ENCODE results near the gene APOLD1.
"Not testable (repeated sequence)": the region's sequence is repeated elsewhere in the genome, so short reads cannot be mapped to it uniquely, and the experiment has no call there.

The APOLD1 gene

DNA sequence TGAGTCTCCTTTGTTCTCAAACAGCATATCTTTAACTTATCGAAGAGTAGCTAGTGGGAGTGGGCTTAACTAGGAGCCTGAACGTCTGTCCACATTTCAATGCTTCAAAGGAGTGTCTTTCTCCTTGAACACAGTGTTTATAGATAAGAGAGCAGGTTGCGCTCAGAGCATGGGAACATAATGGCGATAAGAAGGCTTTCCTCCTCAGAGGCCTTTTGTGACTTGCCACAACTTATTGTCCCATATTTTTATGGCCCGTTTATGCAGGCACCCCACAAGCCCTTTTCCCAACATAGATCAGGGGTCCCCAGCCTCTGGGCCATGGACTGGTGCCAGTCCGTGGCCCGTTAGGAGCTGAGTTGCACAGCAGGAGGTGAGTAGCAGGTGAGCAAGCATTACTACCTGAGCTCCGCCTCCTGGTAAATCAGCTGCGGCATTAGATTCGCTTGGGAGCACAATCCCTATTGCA is 25.1 kb downstream of the APOLD1 start:
- no peak for DNase-seq

DNA sequence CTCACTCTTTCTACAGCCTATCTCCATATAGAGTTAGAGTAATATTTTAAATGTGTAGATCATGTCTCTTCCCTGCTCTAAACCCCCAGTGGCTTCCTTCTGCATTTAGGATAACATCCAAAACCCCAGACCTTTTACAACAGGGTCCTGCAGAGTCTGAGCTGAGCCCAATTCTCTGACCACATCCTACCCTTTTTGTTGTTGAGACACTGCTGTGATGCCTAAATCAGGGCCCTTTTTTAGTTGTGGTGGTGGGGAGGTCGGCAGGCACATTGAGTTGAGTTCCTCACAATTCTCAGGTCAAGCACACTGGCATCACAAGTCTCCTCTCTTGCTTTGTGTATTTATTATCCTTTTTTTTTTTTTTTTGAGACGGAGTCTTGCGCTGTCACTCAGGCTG is 25.9 kb downstream of the APOLD1 start:
- no peak for DNase-seq

DNA sequence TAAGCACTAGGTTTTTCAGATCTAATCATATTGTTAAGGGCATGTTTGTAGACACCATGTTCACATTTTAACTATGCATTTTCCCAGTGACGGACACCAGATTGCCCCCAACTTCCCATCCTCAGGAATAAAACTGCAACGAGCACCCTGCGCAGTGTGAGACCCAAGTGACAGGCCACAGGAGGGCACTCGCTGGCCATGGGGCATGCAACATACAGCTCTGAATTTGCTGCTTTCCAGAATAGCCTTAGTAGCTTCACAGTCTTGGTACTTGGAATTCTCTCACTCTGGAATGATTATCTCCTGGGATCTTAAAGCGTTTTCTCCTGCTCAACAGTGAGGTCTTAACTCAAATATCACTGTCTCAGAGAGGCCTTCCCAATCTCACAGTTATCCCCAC is 26.7 kb downstream of the APOLD1 start:
- DNase-seq = no peak

DNA sequence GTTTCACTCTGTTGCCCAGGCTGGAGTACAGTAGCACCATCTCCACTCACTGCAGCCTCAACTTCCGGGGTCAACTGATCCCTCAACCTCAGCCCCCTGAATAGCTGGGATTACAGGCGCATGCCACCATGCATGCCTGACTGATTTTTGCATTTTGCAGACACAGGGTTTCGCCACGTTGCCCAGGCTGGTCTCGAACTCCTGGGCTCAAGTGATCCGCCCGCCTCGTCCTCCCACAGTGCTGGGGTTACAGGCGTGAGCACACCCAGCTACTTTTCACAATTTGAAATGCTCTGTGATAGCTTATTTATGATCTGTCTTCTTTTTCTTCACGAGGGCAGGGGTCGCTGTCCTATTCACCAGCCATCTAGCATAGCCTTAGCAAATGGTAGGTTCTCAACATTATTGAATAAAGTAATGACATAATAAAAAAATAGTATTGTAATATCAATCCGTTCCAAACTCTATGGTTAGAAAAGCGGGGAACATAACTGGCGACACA is 27.2 kb downstream of the APOLD1 start:
- no peak for DNase-seq

DNA sequence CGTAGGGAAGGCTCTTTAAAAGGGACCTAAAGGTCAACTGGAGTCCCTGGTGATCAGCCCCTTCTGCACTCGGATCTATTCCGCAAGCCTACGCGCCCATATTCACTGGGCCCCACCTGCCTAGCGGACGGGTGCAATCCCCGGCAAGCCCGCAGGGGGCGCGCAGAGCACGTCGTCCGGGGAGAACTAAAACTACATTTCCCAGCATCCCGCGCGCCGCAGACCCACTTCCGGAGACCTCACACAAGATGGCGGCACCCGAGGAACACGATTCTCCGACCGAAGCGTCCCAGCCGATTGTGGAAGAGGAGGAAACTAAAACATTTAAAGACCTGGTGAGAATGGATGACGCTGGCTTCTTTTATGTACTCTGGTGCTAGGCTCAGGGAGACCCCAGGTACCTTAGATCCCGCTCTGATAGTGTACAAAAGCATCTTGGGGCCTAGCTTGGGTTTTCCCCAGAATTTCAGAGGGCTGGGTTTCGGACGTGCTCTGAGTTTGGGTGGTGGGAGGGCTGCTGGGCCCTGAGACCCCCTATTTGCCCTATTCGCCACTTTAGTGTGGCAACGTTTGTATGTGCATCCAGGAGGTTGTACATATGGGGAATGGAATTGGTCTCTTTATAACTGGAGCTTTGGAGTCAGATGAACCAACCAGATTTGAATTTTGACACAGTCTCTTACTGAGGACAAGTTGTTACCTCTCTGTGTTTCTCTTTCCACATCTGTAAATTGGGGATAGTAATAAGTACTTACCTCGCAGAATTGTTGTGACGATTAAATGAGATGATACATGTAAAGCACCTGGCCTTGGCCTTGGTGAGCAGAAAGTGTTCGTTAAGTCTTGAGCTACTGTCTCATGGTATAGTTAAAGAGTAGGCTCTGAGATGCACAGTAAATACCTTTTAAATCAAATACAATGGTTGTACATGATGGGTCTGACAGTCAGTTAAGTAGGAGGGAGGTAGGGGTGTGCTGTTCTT is 28.0 kb downstream of the APOLD1 start, which contains the start of gene DDX47:
DDX47 (plus strand) TSS at position 227 of the 982 bp plus-strand sequence; CDS start at position 249, 22 bp downstream.
- DNase-seq = peak; percentile 81 to 87

DNA sequence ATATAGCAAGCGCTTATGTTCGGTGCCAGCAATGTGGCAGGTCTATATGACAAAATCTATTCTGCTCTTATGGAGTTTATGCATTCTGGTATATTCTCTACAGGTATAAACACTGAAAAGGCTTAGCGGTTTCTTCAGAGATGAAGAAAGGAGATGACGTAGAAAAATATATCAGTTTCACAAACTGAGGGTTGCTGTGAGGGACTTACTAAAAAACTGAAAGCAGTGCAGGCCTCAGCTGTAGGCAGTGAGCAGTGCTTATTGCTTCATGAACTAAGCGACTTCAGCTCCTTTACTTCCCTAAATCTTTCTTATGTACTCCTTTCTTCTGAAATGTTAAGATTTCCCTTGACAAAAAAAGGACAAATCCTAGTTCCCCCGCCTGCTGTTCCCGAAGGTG is 32.2 kb downstream of the APOLD1 start:
- peak; percentile 15 to 32 for DNase-seq

DNA sequence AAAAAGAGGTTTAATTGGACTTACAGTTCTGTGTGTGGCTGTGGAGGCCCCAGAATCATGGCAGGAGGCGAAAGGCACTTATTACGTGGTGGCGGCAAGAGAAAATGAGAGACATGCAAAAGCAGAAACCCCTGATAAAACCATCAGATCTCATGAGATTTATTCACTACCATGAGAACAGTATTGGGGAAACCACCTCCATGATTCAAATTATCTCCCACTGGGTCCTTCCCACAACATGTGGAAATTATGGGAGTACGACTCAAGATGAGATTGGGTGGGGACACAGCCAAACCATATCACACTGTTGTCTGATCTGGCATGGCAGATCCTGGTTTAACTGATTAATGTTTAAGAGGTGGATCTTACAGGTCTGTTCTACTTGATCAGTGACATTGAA is 33.2 kb downstream of the APOLD1 start:
- DNase-seq = no peak

DNA sequence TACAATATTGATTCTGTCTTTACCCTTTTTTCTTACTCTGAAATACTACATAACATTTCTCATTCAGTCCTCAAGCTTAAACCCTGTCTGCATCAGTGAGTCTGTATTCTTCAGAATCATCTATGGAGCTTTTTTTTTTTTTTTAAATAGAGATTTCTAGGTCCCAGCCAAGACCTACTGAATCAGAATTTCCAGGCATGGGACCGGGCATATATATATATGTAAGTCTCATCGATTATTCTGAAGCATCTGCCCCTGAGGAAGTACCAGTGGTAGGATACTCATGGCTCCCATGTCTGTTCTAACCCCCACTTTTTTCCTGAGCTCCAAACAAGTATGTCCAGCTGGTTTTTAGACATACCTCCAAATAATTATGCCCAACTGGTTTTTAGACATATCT is 33.8 kb downstream of the APOLD1 start:
- DNase-seq = no peak

DNA sequence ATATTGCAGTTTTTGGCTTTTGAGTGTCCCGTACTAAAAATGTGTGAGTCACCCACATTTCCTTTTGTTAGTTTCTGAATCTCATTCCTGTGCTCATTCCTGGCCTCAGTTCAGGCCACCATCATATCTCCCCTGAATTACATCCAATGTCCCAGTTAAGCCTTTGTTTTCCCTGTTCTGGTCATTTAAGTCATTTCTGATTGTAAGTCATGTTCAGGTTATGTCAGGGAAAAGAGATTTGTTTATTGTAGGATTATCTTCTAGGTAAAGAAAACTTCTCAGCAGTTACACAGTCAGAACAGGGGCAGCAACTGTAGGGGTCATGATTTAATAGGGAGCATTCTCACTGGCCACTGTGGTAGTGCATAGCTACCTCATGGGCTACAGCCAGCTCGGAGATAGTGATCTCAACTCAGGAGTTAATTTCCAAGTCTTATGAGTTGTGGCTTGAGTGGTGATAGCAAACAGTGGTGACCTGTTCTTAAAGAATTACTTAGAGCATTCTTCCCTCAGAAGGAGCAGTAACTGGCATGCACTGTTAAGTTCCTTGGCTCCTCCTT is 34.4 kb downstream of the APOLD1 start:
- DNase-seq = no peak

DNA sequence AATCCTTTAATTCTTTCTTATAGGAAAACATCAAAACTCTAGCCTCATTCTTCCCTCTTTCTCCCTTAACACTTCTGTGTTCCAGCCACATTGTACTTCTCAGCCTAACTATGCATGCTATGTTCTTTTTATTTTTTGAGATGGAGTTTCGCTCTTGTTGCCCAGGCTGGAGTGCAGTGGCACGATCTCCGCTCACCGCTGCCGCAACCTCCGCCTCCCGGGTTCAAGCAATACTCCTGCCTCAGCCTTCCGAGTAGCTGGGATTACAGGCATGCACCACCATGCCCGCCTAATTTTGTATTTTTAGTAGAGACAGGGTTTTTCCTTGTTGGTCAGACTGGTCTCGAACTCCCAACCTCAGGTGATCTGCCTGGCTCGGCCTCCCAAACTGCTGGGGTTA is 34.9 kb downstream of the APOLD1 start:
- DNase-seq = not testable (repeated sequence)

DNA sequence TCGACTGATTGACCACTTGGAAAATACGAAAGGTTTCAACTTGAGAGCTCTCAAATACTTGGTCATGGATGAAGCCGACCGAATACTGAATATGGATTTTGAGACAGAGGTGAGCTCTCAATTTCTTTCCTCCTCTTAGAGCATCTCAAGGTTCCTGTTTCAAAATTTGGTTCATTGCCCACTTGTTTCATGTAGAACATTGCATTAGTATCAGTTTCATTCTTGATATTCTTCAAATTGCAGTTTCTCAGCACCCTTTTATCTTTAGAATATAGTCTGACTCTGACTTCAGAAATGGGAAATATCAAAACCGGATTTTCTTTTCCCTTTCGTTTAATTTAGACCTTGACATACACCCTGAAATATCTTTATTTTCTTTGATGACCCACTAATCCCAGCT is 36.5 kb downstream of the APOLD1 start:
- no peak for DNase-seq

DNA sequence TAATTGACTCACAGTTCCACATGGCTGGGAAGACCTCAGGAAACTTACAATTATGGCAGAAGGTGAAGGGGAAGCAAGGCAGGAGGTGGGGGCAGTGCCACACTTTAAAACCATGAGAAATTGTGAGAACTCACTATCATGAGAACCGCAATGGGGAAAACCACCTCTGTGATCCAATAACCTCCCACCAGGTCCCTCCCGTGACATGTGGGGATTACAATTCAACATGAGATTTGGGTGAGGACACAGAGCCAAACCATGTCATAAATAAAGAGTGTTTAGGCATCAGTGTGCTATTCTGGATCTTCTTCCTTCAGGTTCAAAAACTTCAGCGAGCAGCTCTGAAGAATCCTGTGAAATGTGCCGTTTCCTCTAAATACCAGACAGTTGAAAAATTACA is 37.4 kb downstream of the APOLD1 start:
- DNase-seq = no peak

DNA sequence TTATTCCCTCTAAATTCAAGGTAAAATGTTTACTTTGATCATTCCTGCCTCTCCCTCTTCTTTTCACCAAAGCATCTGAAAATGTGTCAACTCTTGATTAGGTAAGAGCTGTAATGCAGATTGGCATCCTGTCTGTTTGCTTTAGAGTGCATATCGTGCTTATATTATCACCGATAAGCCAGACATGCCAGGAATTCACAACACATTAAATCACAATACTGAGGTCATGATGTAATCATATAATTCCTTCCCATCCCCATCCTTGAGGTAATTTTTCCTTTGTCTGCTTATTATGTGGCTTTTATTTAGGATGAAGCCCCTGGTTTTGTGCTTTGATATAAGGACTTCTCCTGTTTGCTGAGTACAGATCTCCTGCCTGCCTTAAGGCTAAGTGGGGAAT is 37.8 kb downstream of the APOLD1 start:
- DNase-seq = no peak

DNA sequence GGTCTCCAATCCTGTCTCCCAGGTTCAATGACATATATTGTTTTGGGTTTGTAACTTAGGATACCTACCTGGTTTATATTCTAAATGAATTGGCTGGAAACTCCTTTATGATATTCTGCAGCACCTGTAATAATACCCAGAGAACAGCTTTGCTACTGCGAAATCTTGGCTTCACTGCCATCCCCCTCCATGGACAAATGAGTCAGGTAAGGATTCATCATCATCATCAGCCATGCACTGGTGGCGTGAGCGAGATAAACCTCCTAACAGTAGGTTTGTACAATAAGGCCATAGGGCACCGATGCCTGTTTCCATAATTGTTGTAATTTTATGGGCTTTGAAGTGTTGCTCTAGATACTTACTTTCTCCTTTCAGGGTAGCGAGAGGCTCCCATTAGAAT is 38.4 kb downstream of the APOLD1 start:
- no peak for DNase-seq

DNA sequence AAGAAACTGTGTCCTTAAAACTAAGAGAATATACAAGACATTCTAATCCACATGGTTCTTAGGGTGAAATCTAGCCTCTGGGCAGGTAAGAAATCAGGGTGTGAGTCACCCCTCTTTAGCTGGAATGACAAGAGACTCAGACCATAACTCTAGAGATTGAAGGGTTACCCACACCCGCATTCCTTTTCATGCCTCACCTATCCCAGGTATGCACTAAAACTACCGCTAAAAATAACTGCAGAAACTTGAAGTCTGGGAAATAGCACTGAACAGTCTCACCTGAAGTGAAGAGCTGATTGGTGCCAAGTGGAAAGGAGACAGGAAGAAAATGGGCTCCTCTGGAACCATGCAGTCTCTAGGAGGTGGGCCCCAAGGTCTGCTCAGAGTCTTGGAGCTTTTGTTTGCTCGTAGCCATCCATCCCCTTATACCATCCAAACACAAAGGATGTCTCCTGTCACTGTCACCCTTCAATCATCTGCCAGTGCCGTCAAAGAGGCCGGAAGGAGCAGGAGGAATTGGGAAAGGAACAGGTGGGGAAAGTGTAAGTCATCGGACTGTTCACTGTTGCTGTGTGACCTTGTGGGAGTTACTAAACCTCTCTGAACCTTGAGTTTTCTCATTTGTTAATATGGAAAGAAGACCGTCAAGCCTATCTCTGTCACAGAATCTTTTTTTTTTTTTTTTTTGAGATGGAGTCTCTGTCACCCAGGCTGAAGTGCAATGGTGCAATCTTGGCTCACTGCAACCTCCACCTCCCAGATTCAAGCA is 50.1 kb downstream of the APOLD1 start:
- DNase-seq = no peak

DNA sequence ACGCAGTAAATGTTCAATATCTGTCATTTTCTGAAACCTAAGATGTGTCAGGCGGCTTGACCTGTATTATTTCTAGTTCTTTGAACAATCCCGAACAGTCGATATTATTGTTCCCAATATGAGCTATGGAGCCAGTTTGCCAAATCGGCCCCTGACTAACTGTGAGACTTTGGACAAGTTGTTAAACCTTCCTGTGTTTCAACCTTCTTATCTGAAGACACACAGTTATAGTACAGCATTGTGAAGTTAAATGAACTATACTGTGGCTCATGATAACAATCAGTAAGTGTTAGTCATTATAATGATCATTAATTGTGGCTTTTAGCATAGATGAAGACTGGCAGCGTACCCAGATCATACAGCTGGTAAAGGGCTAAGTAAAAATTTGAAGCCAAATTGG is 51.1 kb downstream of the APOLD1 start:
- no peak for DNase-seq

DNA sequence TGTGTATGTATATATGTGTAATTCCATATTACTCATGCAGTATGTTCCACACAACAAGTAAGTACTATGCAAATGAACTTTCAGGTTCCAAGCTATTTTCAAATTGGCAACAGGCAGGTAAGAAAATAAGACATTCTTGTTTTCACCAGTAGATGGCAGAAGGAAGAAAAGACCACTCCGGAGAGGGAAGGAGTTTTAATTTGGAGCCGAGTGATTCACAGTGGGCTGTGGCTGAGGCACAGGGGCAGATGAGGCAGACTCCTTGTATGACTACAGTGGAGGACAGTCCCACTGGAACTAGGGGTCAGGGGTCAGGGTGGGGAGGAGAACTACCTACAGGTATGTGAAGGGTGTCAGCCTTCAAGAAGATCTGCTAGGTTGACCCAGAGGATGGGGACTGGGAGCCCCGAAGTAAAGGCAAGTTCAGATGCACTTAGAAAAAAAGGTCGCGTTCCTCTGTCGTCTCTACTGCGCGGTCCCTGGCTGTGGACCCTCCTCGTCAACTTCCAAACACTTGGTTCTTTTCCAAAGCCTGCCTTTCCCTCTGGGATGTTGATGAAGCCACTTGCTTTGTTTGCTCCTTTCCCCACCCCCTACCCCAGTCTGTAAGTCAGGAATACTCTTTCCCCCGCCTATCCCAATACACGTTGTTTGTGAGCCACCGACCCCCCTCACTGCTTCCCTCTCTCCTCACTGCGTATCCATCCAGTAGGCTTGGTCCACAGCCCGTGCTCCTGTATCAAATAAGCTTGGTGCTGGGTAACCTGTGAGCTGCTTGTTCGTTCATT is 51.8 kb downstream of the APOLD1 start:
- DNase-seq = peak; percentile 18 to 23

DNA sequence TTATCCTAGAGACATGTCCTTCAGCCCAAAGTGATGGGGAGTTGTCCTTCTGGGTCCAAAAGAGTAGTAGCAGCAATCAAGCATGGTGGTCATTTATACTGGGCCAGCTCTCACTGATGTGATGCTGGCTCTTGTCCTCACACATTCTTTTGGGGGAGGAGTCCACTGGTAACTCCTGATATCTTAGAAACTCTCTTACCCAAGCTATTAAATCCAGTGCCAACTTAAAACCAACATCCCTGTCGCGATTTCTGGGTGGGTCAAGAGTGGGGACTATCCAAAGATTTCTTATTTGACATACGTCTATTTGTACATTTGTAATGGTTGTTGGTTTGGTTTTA is 52.3 kb downstream of the APOLD1 start:
- DNase-seq = no peak

DNA sequence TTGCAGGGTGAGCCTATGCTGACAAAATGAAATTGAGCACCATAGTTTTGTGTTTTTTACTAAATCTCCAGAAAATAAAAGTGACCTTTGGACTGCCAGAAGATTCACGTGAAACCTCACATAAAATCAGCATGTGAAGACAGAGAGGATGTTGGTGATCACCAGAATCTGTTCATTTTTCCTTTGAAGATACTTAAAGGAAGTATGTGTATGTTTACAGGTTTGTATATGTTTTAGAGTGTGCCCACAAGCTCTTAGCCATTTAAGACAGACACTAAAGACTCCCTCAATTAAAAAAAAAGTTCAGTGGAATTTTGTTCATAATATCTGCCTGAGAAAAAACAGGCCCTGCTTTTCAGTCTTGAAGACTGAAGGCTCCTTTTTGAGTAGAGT is 53.5 kb downstream of the APOLD1 start:
- DNase-seq = no peak

DNA sequence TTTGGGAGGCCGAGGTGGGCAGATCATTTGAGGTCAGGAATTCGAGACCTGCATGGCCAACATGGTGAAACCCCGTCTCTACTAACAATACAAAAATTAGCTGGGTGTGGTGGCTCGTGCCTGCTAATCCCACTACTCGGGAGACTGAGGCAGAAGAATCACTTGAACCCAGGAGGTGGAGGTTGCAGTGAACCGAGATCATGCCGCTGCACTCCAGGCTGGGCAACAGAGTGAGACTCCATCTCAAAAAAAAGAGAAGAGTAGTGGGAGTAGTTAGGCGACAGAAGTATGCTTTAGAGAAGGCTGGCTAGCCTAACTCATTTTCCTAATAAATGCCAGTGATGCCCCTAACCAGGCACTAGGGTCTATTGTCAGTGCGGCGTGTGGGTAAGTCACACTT is 54.0 kb downstream of the APOLD1 start:
- not testable (repeated sequence) for DNase-seq

DNA sequence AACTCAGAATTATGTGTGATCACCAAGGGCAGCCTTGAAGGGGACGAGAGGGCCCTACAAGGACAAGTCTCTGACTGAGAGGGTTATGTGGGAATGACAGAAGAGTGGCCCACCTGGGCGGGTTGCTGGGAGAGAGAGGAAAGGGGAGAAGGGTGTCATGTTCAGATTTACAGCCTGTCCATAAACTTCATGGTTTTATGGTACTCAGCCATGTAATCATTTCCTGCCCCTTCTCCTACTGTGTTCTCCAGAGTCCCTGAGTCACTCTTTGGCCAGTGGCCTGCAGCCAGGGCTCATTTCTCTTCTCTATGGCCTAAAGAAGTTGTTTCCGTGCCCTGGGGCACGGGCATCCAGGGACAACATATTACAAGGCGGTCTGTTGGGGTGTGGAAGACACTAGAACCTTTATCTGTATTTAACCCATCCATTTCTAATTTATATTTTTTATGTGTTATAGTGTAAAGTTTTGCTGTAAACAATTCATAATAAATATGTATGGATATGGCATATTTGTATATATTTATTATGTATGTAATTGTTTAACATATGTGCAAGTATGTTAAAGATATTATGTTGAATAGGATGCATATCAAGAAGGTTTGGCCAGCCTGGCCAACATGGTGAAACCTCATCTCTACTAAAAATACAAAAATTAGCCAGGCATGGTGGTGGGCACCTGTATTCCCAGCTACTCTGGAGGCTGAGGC is 54.6 kb downstream of the APOLD1 start:
- no peak for DNase-seq

DNA sequence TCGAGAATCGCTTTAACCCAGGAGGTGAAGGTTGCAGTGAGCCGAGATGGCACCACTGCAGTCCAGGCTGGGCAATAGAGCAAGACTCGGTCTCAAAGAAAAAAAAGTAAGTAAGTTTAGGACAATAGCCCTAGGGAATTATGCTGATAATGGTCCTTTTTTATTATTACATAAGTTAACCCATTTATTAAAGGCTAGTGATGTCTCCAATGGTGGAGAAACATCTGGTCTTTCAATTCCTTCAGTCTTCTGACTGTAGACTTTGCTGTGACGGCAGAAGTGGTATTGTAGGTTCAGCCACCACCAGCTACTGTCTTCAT is 55.1 kb downstream of the APOLD1 start:
- no peak for DNase-seq

All from AML-193 (cell line).